Liver (tissue), 9 donors: ENCODE measurements around the gene MBP. TPM values are rescaled to one million over a fixed set of nuclear protein-coding genes. Genes with fewer than 3 reads are reported as not detected.

ENCODE experiments used
- DNase-seq: peaks from one replicate; pipeline ENCODE4 v3.0.0-alpha.2; 2017; ENCODE audit warnings: low spot score
- H3K27ac ChIP-seq, 2 donors: one replicate each; pipeline ENCODE4 v1.7.0; 2013; ENCODE audit warnings: inconsistent platforms in 2 of 2, low read length in 2 of 2, control low read depth in 1 of 2, low read depth in 1 of 2, mild to moderate bottlenecking in 1 of 2
- H3K27me3 ChIP-seq, 4 donors: one replicate each; pipeline versions ENCODE4 v1.6.1 to v1.7.0; 2013; ENCODE audit warnings: low read length in 3 of 4, inconsistent platforms in 1 of 4, mild to moderate bottlenecking in 1 of 4, moderate library complexity in 1 of 4; ENCODE audit not compliant: control insufficient read depth in 4 of 4, insufficient read depth in 4 of 4
- H3K36me3 ChIP-seq, 4 donors: one replicate each; pipeline versions ENCODE4 v1.6.1 to v1.7.0; 2013; ENCODE audit warnings: low read length in 3 of 4, mild to moderate bottlenecking in 3 of 4, low read depth in 1 of 4, moderate library complexity in 1 of 4; ENCODE audit not compliant: control insufficient read depth in 4 of 4, insufficient read depth in 3 of 4
- H3K4me1 ChIP-seq, 4 donors: one replicate each; pipeline versions ENCODE4 v1.6.1 to v1.7.0; 2013; ENCODE audit warnings: low read length in 3 of 4, mild to moderate bottlenecking in 3 of 4, moderate library complexity in 1 of 4; ENCODE audit not compliant: control insufficient read depth in 4 of 4, insufficient read depth in 4 of 4
- H3K4me3 ChIP-seq, 3 donors: one replicate each; pipeline versions ENCODE4 v1.6.1 to v1.7.0; 2013; ENCODE audit warnings: low read length in 3 of 3, control low read depth in 1 of 3, low read depth in 1 of 3, mild to moderate bottlenecking in 1 of 3
- H3K9ac ChIP-seq, 2 donors: one replicate each; pipeline ENCODE4 v1.7.0; 2013; ENCODE audit warnings: low read length in 2 of 2, mild to moderate bottlenecking in 2 of 2, moderate library complexity in 2 of 2, control low read depth in 1 of 2, low read depth in 1 of 2
- H3K9me3 ChIP-seq, 4 donors: one replicate each; pipeline versions ENCODE4 v1.6.1 to v1.7.0; 2013; ENCODE audit warnings: low read length in 3 of 4; ENCODE audit not compliant: control insufficient read depth in 4 of 4
- EGR1 ChIP-seq, 2 donors: IDR thresholded peaks; 2 replicates each; pipeline ENCODE4 v1.6.1; 2016 to 2018; ENCODE audit warnings: antibody characterized with exemption in 2 of 2, low read depth in 2 of 2
- FOXA1 ChIP-seq: IDR thresholded peaks from 2 replicates; pipeline ENCODE4 v1.6.1; 2016; ENCODE audit warnings: antibody characterized with exemption
- FOXA2 ChIP-seq: IDR thresholded peaks from 2 replicates; pipeline ENCODE4 v1.6.1; 2016; ENCODE audit warnings: antibody characterized with exemption
- GABPA ChIP-seq, 2 donors: IDR thresholded peaks in 1 of 2; conservative IDR thresholded peaks in 1 of 2; 2 replicates each; pipeline ENCODE4 v1.6.1; 2016; ENCODE audit warnings: antibody characterized with exemption in 2 of 2, mild to moderate bottlenecking in 1 of 2, moderate library complexity in 1 of 2
- HNF4A ChIP-seq, 2 donors: conservative IDR thresholded peaks; 2 replicates each; pipeline ENCODE4 v1.6.1; 2016; ENCODE audit warnings: antibody characterized with exemption in 2 of 2, mild to moderate bottlenecking in 2 of 2
- HNF4G ChIP-seq: IDR thresholded peaks from 2 replicates; pipeline ENCODE4 v1.6.1; 2016; ENCODE audit warnings: antibody characterized with exemption
- RAD21 ChIP-seq, 2 donors: IDR thresholded peaks; 2 replicates each; pipeline ENCODE4 v1.6.1; 2016; ENCODE audit warnings: antibody characterized with exemption in 2 of 2, mild to moderate bottlenecking in 2 of 2
- SP1 ChIP-seq: IDR thresholded peaks from 2 replicates; pipeline ENCODE4 v1.6.1; 2018; ENCODE audit warnings: antibody characterized with exemption, mild to moderate bottlenecking
- TAF1 ChIP-seq: conservative IDR thresholded peaks from 2 replicates; pipeline ENCODE4 v1.6.1; 2016; ENCODE audit warnings: antibody characterized with exemption, mild to moderate bottlenecking
- YY1 ChIP-seq: IDR thresholded peaks from 2 replicates; pipeline ENCODE4 v1.6.1; 2016; ENCODE audit warnings: antibody characterized with exemption, mild to moderate bottlenecking
- ZBTB33 ChIP-seq: IDR thresholded peaks from 2 replicates; pipeline ENCODE4 v1.6.1; 2016; ENCODE audit warnings: antibody characterized with exemption
- WGBS: extraction: QIAGEN DNeasy Blood & Tissue Kit; methylation state at CpG from one replicate; pipeline ENCODE4 v1.1.7; 2013; 5-methylcytosine and 5-hydroxymethylcytosine counted together
- polyA plus RNA-seq, 2 donors: library from polyadenylated mRNA; stranded (reverse) in 1 of 2; unstranded in 1 of 2; fragments of 200-250 nt in 1 of 2; fragments of >200 nt in 1 of 2; fragmentation: Nextera tagmentation in 1 of 2; extraction: Ambion mirVana in 1 of 2; gene quantifications; one replicate each; pipeline versions ENCODE4 v1.2.1 to v1.2.3, GENCODE V29; 2013 to 2015
- total RNA-seq, 2 donors: library from RNA; depleted of rRNA; stranded (reverse); fragments of >200 nt; gene quantifications; one replicate each; pipeline ENCODE4 v1.2.3, GENCODE V29; 2014
- TF ChIP-seq, protein P1 (sequence below): IDR thresholded peaks from 2 replicates; pipeline ENCODE4 v1.6.1; 2016; ENCODE audit warnings: antibody characterized with exemption
- TF ChIP-seq, protein P2 (sequence below): fragments of 150-350 bp; IDR thresholded peaks from 2 replicates; pipeline ENCODE4 v1.5.1; 2017; ENCODE audit warnings: improper control_type of control experiment, low read depth, low read length; ENCODE audit not compliant: missing input control
- TF ChIP-seq, protein P3 (sequence below): IDR thresholded peaks from 2 replicates; pipeline ENCODE4 v1.6.1; 2016; ENCODE audit warnings: antibody characterized with exemption, mild to moderate bottlenecking
- TF ChIP-seq, protein P4 (sequence below): IDR thresholded peaks from 2 replicates; pipeline ENCODE4 v1.6.1; 2016; ENCODE audit warnings: antibody characterized with exemption
- donor health status: healthy.
- donor health status: healthy.
- donor health status: healthy.
- donor health status: healthy.
- donor health status: healthy.

Gene MBP
- total and polyA plus RNA-seq, 4 donors, result 9.7 to 23.3 (median 17.7) TPM

DNA sequence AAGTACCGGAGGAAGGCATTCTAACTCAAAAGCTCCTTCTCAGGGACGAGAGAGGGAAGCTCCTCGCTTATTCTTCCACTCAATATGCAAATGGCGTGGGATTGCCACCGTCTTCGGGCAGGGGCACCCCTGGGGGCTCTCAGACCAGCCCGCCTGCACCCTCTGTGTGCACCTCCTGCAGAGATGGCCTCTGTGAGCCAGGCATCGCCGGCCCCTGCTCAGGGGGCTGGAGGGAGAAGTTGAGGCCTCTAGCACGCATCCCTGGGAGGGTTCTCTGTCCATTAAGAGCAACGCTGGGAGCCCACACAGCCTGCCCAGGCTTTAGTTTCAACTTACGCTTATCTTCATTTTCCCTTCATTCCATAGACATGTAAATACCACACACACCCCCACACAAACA is 125.3 kb downstream of the MBP start:
- Histone ChIP-seq H3K4me3 (no peak overlapping the region), H3K27ac (no peak overlapping the region), H3K27me3 (no peaks in the 10 kb centered on the region), H3K9me3 (no peaks in the 10 kb centered on the region), H3K36me3 (peaks cover 0 to 7% (median under 1%) of the 10 kb centered on the region in 4 donors), H3K9ac (no peak overlapping the region), H3K4me1 (peaks cover 0 to 7% (median 0%) of the 10 kb centered on the region in 4 donors)
- no peak for DNase-seq
- WGBS, result 89% methylated on average over 12 of the region's 12 CpGs
- TF ChIP-seq YY1 (no peak), RAD21 (IDR thresholded peaks at IDR 0.05) (no peak), HNF4A (conservative IDR thresholded peaks at IDR 0.05) (no peak), TAF1 (no peak), ZBTB33 (no peak), FOXA2 (no peak), FOXA1 (no peak), HNF4G (no peak), EGR1 (IDR thresholded peaks at IDR 0.05; ENCODE audit: low read depth in 2 of 2) (no peak), SP1 (no peak), GABPA (IDR thresholded peaks at IDR 0.05 in 1 of 2, conservative IDR thresholded peaks at IDR 0.05 in 1 of 2) (no peak)
- TF ChIP-seq, protein P1, sequence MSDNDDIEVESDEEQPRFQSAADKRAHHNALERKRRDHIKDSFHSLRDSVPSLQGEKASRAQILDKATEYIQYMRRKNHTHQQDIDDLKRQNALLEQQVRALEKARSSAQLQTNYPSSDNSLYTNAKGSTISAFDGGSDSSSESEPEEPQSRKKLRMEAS, result no peak
- TF ChIP-seq, protein P2, sequence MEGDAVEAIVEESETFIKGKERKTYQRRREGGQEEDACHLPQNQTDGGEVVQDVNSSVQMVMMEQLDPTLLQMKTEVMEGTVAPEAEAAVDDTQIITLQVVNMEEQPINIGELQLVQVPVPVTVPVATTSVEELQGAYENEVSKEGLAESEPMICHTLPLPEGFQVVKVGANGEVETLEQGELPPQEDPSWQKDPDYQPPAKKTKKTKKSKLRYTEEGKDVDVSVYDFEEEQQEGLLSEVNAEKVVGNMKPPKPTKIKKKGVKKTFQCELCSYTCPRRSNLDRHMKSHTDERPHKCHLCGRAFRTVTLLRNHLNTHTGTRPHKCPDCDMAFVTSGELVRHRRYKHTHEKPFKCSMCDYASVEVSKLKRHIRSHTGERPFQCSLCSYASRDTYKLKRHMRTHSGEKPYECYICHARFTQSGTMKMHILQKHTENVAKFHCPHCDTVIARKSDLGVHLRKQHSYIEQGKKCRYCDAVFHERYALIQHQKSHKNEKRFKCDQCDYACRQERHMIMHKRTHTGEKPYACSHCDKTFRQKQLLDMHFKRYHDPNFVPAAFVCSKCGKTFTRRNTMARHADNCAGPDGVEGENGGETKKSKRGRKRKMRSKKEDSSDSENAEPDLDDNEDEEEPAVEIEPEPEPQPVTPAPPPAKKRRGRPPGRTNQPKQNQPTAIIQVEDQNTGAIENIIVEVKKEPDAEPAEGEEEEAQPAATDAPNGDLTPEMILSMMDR, result no peak
- TF ChIP-seq, protein P3, sequence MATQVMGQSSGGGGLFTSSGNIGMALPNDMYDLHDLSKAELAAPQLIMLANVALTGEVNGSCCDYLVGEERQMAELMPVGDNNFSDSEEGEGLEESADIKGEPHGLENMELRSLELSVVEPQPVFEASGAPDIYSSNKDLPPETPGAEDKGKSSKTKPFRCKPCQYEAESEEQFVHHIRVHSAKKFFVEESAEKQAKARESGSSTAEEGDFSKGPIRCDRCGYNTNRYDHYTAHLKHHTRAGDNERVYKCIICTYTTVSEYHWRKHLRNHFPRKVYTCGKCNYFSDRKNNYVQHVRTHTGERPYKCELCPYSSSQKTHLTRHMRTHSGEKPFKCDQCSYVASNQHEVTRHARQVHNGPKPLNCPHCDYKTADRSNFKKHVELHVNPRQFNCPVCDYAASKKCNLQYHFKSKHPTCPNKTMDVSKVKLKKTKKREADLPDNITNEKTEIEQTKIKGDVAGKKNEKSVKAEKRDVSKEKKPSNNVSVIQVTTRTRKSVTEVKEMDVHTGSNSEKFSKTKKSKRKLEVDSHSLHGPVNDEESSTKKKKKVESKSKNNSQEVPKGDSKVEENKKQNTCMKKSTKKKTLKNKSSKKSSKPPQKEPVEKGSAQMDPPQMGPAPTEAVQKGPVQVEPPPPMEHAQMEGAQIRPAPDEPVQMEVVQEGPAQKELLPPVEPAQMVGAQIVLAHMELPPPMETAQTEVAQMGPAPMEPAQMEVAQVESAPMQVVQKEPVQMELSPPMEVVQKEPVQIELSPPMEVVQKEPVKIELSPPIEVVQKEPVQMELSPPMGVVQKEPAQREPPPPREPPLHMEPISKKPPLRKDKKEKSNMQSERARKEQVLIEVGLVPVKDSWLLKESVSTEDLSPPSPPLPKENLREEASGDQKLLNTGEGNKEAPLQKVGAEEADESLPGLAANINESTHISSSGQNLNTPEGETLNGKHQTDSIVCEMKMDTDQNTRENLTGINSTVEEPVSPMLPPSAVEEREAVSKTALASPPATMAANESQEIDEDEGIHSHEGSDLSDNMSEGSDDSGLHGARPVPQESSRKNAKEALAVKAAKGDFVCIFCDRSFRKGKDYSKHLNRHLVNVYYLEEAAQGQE, result no peak
- TF ChIP-seq, protein P4, sequence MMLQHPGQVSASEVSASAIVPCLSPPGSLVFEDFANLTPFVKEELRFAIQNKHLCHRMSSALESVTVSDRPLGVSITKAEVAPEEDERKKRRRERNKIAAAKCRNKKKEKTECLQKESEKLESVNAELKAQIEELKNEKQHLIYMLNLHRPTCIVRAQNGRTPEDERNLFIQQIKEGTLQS, result no peak
